UCSD-AML1 (cell line): ENCODE results near the gene FGFR1OP2.

ENCODE experiments used
- DNase-seq: peaks from one replicate; lab custom pipeline; 2025; ENCODE audit not compliant: unreplicated experiment; lab: John Stamatoyannopoulos, UW

FGFR1OP2 gene

GRCh38 chr12:27001663-27002062 lies 63.4 kb downstream of the FGFR1OP2 start:
- DNase-seq = no peak

- no peak for DNase-seq
These were observed 63.9 kb downstream of the FGFR1OP2 start for GRCh38 chr12:27002141-27002540.

- no peak for DNase-seq
These were observed 65.4 kb downstream of the FGFR1OP2 start for GRCh38 chr12:27003421-27004381.

GRCh38 chr12:27005495-27005894 lies 67.2 kb downstream of the FGFR1OP2 start:
- DNase-seq = no peak

- DNase-seq = no peak
These were observed 68.7 kb downstream of the FGFR1OP2 start for GRCh38 chr12:27006797-27007467.

- DNase-seq = no peak
These were observed 69.8 kb downstream of the FGFR1OP2 start for GRCh38 chr12:27008081-27008480.

GRCh38 chr12:27009881-27010301 lies 71.6 kb downstream of the FGFR1OP2 start:
- no peak for DNase-seq

GRCh38 chr12:27012239-27012981 lies 74.1 kb downstream of the FGFR1OP2 start:
- no peak for DNase-seq

GRCh38 chr12:27012982-27013255 lies 74.6 kb downstream of the FGFR1OP2 start:
- DNase-seq = no peak

GRCh38 chr12:27013611-27014084 lies 75.4 kb downstream of the FGFR1OP2 start:
- DNase-seq = no peak

- DNase-seq = peak; percentile 95
These were observed 76.0 kb downstream of the FGFR1OP2 start, which contains the start of gene TM7SF3 for GRCh38 chr12:27014085-27014858. Gene TM7SF3 (minus strand): TSS chr12:27014384. CDS start chr12:27014168, 216 bp downstream.

GRCh38 chr12:27014859-27015729 lies 76.8 kb downstream of the FGFR1OP2 start:
- no peak for DNase-seq

- no peak for DNase-seq
These were observed 77.4 kb downstream of the FGFR1OP2 start for GRCh38 chr12:27015730-27016076.
